ENCODE results near the gene HTR3C.
A peak's percentile ranks its signal among the peaks of the same experiment; 100 is the strongest.

The HTR3C gene

GRCh38 chr3:184011230-184011876 is 41.5 kb upstream of the HTR3C start:
- no peak overlapping the region for H2AFZ ChIP-seq (ENCODE audit: low read length)
- no peaks in the 10 kb centered on the region for H3K79me2 ChIP-seq (ENCODE audit: insufficient read depth, low read length)
- H3K36me3 ChIP-seq (ENCODE audit: insufficient read depth, low read length), result peaks cover 46% of the 10 kb centered on the region
- H3K4me2 ChIP-seq (ENCODE audit: low read length), result no peak overlapping the region
- H3K27ac ChIP-seq (ENCODE audit: low read depth, low read length, poor library complexity, severe bottlenecking), result no peak overlapping the region
- no peaks in the 10 kb centered on the region for H3F3A ChIP-seq (ENCODE audit: insufficient read depth, low read length)
- no peak overlapping the region for H3K4me3 ChIP-seq (ENCODE audit: low read depth, low read length, poor library complexity, severe bottlenecking)
- no peaks in the 10 kb centered on the region for H3K27me3 ChIP-seq (ENCODE audit: insufficient read depth, low read length)
- no peaks in the 10 kb centered on the region for H3K9me2 ChIP-seq (ENCODE audit: low read depth, low read length)
- no peaks in the 10 kb centered on the region for H4K20me1 ChIP-seq (ENCODE audit: insufficient read depth, low read length)
- no peak overlapping the region for H3K9ac ChIP-seq (ENCODE audit: low read length)
- no peak for TF ChIP-seq EZH2 (IDR thresholded peaks at IDR 0.05; ENCODE audit: borderline replicate concordance, low read length)
- TF ChIP-seq CTCF (IDR thresholded peaks at IDR 0.05; ENCODE audit: low read length), result no peak
- peaks cover 40% of the 10 kb centered on the region for H3K4me1 ChIP-seq (ENCODE audit: insufficient read depth, low read length, severe bottlenecking)
- no peaks in the 10 kb centered on the region for H3K9me3 ChIP-seq (ENCODE audit: low read length)

GRCh38 chr3:184011937-184012889 is 40.6 kb upstream of the HTR3C start:
- Histone ChIP-seq H2AFZ (ENCODE audit: low read length) (no peak overlapping the region), H3K27me3 (ENCODE audit: insufficient read depth, low read length) (no peaks in the 10 kb centered on the region), H3K27ac (ENCODE audit: low read depth, low read length, poor library complexity, severe bottlenecking) (no peak overlapping the region), H3K4me1 (ENCODE audit: insufficient read depth, low read length, severe bottlenecking) (peaks cover 40% of the 10 kb centered on the region), H3K9me3 (ENCODE audit: low read length) (no peaks in the 10 kb centered on the region), H3K9ac (ENCODE audit: low read length) (no peak overlapping the region), H3K36me3 (ENCODE audit: insufficient read depth, low read length) (peaks cover 46% of the 10 kb centered on the region), H3K79me2 (ENCODE audit: insufficient read depth, low read length) (no peaks in the 10 kb centered on the region), H4K20me1 (ENCODE audit: insufficient read depth, low read length) (no peaks in the 10 kb centered on the region), H3K4me2 (ENCODE audit: low read length) (no peak overlapping the region), H3F3A (ENCODE audit: insufficient read depth, low read length) (no peaks in the 10 kb centered on the region), H3K9me2 (ENCODE audit: low read depth, low read length) (no peaks in the 10 kb centered on the region), H3K4me3 (ENCODE audit: low read depth, low read length, poor library complexity, severe bottlenecking) (no peak overlapping the region)
- no peak for TF ChIP-seq CTCF (IDR thresholded peaks at IDR 0.05; ENCODE audit: low read length)
- TF ChIP-seq EZH2 (IDR thresholded peaks at IDR 0.05; ENCODE audit: borderline replicate concordance, low read length), result no peak

DNA sequence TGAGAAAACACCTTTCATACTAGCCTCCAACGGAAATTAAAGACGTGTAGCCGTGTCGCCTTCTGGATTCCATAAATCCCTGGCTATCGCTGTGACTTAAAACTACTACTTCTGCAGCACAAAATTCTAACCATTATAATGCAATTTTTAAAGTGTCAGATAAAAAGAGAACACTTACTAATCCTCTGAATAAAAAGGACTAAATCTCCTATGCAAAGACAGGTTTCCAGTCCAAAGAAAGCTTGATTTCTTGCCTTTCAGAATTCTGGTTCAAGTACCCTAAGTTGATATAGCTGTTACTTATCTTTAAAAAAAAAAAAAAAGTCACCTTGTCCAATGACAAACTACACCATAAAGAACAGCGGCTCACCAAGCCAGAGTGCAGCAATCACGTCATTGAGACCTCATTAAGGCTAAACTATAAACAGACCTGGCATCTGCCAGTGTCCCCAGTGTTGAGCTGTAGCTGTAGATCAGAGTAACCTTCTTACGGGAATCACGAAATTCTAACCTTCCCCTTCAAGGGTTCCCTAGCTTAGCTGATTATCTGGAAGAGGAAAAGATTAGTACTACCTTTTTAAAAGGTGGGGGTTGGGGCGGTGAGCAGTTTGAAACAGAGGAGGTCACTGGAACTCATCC is 37.3 kb upstream of the HTR3C start:
- Histone ChIP-seq H3K4me3 (ENCODE audit: low read depth, low read length, poor library complexity, severe bottlenecking) (peak overlapping the region; percentile 87), H3K4me2 (ENCODE audit: low read length) (peak overlapping the region; percentile 86), H2AFZ (ENCODE audit: low read length) (no peak overlapping the region), H3K9me3 (ENCODE audit: low read length) (no peaks in the 10 kb centered on the region), H3K27me3 (ENCODE audit: insufficient read depth, low read length) (no peaks in the 10 kb centered on the region), H3K4me1 (ENCODE audit: insufficient read depth, low read length, severe bottlenecking) (peaks cover 33% of the 10 kb centered on the region), H3K27ac (ENCODE audit: low read depth, low read length, poor library complexity, severe bottlenecking) (peak overlapping the region; percentile 35), H3K9me2 (ENCODE audit: low read depth, low read length) (no peaks in the 10 kb centered on the region), H3F3A (ENCODE audit: insufficient read depth, low read length) (no peaks in the 10 kb centered on the region), H3K9ac (ENCODE audit: low read length) (peak overlapping the region; percentile 13; the same call in 1 of the 2 replicates), H3K36me3 (ENCODE audit: insufficient read depth, low read length) (peaks cover 33% of the 10 kb centered on the region), H3K79me2 (ENCODE audit: insufficient read depth, low read length) (no peaks in the 10 kb centered on the region), H4K20me1 (ENCODE audit: insufficient read depth, low read length) (no peaks in the 10 kb centered on the region)
- TF ChIP-seq EZH2 (IDR thresholded peaks at IDR 0.05; ENCODE audit: borderline replicate concordance, low read length) (no peak), CTCF (IDR thresholded peaks at IDR 0.05; ENCODE audit: low read length) (no peak)

Data from OCI-LY1 (cell line).